Urinary bladder (tissue), 4 donors: ENCODE data around the gene ARPP21. TPM values are rescaled to one million over a fixed set of nuclear protein-coding genes. Genes with fewer than 3 reads are reported as not detected.
"Not testable (repeated sequence)": the region's sequence is repeated elsewhere in the genome, so short reads cannot be mapped to it uniquely, and the experiment has no call there.

Experiments
- DNase-seq: peaks from one replicate; pipeline ENCODE4 v3.0.0-alpha.2; 2015; ENCODE audit errors: extremely low spot score
- H3K27ac ChIP-seq: one replicate; pipeline ENCODE4 v1.5.1; 2013; ENCODE audit warnings: low read depth, mild to moderate bottlenecking, moderate library complexity
- H3K36me3 ChIP-seq: one replicate; pipeline ENCODE4 v1.6.1; 2013; ENCODE audit warnings: mild to moderate bottlenecking, moderate library complexity; ENCODE audit not compliant: insufficient read depth
- H3K4me1 ChIP-seq: one replicate; pipeline ENCODE4 v1.6.1; 2013; ENCODE audit warnings: mild to moderate bottlenecking, moderate library complexity; ENCODE audit not compliant: insufficient read depth
- H3K4me3 ChIP-seq: one replicate; pipeline ENCODE4 v1.5.1; 2013; ENCODE audit warnings: low read depth, low read length
- WGBS: extraction: QIAGEN DNeasy Blood & Tissue Kit; methylation state at CpG from one replicate; pipeline ENCODE4 v1.1.7; 2013; 5-methylcytosine and 5-hydroxymethylcytosine counted together
- polyA plus RNA-seq: library from polyadenylated mRNA; stranded (reverse); fragments of 200-250 nt; gene quantifications from one replicate; pipeline ENCODE4 v1.2.3, GENCODE V29; 2013
- small RNA-seq: library from RNA; depleted of rRNA; stranded (forward); fragments of <200 nt; gene quantifications from one replicate; pipeline ENCODE3, GENCODE V24; 2014
- total RNA-seq: library from RNA; depleted of rRNA; stranded (reverse); fragments of >200 nt; gene quantifications from one replicate; pipeline ENCODE4 v1.2.3, GENCODE V29; 2014
- donor health status: healthy with polysubstance abuse.
- donor health status: healthy.

ARPP21 gene
- total and polyA plus RNA-seq, 2 donors: 0.08 to 11.8 TPM

- no peak overlapping the region for H3K27ac ChIP-seq
- WGBS: 69% methylated on average over 4 of the region's 4 CpGs
- no peak overlapping the region for H3K4me3 ChIP-seq
- no peaks in the 10 kb centered on the region for H3K36me3 ChIP-seq
- no peaks in the 10 kb centered on the region for H3K4me1 ChIP-seq
- DNase-seq: no peak
Observed at GRCh38 chr3:35814531-35814930, 175.2 kb downstream of the ARPP21 start.

- not testable (repeated sequence) for DNase-seq, H3K4me3 ChIP-seq, H3K36me3 ChIP-seq
Observed at GRCh38 chr3:35815796-35816195, 176.5 kb downstream of the ARPP21 start.

GRCh38 chr3:35817216-35817615 is 177.9 kb downstream of the ARPP21 start:
- Histone ChIP-seq H3K36me3 (no peaks in the 10 kb centered on the region), H3K4me1 (no peaks in the 10 kb centered on the region), H3K27ac (no peak overlapping the region), H3K4me3 (no peak overlapping the region)
- no peak for DNase-seq
- WGBS: 75% methylated on average over 4 of the region's 4 CpGs

More at GRCh38 chr3:35815796-35816195, 176.5 kb downstream of the ARPP21 start:
- not testable (repeated sequence) for H3K27ac ChIP-seq, H3K4me1 ChIP-seq

GRCh38 chr3:35832140-35832571 is 192.8 kb downstream of the ARPP21 start:
- 48% methylated on average over 5 of the region's 5 CpGs for WGBS
- no peaks in the 10 kb centered on the region for H3K4me1 ChIP-seq

More at GRCh38 chr3:35832140-35832571, 192.8 kb downstream of the ARPP21 start:
- Histone ChIP-seq H3K27ac (no peak overlapping the region), H3K4me3 (no peak overlapping the region), H3K36me3 (no peaks in the 10 kb centered on the region)
- no peak for DNase-seq

Small RNA genes lying within 50 kb of the gene (small RNA-seq; reads per million reads assigned to genes)
- gene MIR128-2: 65.6 reads per million, percentile 97 among the genes with 10 or more reads in this experiment
